Left renal pelvis (tissue), 4 donors: ENCODE data around the gene RARA. TPM values are rescaled to one million over a fixed set of nuclear protein-coding genes. Genes with fewer than 3 reads are reported as not detected.

ENCODE experiments used
- DNase-seq, 4 donors: peaks; one replicate each; pipeline ENCODE4 v3.0.0-alpha.2; 2013; ENCODE audit warnings: low read depth in 4 of 4, low spot score in 3 of 4
- polyA plus RNA-seq, 4 donors: library from polyadenylated mRNA; unstranded; fragments of 120-200 nt; gene quantifications; one replicate each; pipeline ENCODE4 v1.2.1, GENCODE V29; 2013; ENCODE audit not compliant: insufficient read length in 4 of 4

RARA gene
- polyA plus RNA-seq, 4 donors, result 35.2 to 60.5 (median 38.6) TPM

- DNase-seq, result no peak
These were observed 16.4 kb downstream of the RARA start for GRCh38 chr17:40325156-40326013.

DNA sequence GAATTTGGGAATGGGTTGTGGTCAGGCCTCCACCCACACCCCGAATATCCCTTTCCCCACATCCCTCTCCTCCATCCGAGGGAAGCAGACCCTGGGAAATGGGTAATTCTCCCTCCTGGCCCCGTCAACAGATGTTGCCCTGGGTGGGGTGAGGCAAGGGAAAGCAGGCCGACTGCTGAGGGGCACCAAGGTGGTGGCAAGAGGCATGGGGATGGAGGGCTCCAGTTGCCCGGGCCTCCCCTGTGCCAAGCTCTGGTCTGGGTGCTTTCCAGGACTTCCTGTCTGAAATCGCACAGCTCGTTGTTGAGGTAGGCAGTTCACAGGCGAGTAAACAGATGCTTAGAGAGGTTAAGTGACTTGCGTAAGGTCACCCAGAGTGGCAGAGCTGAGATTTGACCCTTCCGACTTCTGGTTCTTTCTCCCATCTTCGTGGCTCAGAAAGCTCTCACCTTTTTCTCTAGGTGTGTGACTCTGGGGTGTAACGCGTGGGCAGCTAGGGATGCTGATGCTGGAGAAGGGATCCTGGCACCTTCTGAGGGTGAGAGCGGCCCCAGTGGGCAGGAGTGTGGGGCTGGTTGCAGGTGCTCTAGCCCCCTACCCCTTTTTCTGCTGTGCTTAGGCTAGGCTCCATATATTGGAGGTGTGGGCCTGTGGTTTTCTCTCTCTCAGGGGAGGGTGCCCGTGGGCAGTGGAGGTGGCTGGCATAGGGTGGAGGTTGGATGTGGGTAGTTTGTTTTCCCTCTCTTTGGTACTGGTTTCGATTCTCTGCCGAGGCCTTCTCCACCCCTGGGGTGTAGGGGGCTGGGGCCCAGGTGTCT is 17.2 kb downstream of the RARA start:
- no peak for DNase-seq

- DNase-seq, result no peak
These were observed 17.8 kb downstream of the RARA start for GRCh38 chr17:40326832-40327199.

DNA sequence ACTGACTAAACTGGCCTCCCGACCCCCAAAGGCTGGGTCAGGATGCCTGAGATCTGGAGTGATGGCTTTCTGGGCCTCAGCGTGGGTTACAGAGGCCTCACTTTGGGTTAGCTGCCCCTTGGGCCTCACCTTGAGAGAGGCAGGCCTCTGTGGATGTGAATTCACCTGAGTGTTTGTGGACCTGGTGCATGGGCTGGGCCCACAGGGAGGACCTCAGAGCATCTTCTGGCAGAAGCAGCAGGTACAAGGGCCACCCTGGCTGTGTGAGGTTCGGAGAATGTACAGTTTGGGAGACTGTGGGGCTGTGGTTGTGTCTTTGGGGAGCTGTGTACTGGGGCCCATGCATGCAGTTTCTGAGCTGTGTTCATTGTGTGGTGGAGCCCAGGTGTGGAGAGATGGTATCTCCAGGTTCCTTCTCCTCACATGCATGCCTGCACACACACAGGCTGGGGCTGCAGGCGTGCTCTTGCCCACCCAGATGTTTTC is 18.3 kb downstream of the RARA start:
- DNase-seq, result no peak

DNA sequence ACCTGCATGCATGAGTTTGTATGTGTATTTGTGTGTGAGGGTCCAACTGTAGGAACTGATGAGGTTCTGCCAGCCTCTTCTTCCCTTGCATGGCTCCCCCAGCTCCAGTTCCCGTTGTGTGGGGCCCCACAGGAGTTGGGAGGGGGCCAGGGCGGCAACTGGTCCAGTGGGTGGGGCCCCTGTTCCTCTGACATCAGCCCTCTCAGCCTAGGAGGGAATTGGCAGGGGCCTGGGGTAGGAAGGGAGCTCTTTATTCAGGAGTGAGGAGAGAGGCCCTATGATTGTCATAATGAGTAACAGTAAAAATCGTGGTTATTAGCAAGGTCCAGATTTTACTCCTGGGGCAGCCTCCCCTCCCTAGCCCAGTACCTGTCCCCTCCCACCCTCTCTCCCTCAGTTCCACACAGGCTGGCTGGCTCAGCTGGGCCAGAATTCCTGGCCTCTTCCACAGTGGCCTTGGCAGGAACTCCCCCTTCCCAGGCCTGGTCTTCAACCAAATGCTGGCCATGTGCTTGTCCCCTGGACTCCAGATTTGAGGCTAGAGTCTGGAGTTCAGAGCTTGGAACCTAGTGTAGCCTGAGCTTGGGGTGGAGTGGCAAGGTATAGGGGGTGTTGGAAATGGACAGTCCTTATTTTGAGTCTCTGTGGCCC is 18.9 kb downstream of the RARA start:
- no peak for DNase-seq

GRCh38 chr17:40328386-40328766 is 19.4 kb downstream of the RARA start:
- no peak for DNase-seq

DNA sequence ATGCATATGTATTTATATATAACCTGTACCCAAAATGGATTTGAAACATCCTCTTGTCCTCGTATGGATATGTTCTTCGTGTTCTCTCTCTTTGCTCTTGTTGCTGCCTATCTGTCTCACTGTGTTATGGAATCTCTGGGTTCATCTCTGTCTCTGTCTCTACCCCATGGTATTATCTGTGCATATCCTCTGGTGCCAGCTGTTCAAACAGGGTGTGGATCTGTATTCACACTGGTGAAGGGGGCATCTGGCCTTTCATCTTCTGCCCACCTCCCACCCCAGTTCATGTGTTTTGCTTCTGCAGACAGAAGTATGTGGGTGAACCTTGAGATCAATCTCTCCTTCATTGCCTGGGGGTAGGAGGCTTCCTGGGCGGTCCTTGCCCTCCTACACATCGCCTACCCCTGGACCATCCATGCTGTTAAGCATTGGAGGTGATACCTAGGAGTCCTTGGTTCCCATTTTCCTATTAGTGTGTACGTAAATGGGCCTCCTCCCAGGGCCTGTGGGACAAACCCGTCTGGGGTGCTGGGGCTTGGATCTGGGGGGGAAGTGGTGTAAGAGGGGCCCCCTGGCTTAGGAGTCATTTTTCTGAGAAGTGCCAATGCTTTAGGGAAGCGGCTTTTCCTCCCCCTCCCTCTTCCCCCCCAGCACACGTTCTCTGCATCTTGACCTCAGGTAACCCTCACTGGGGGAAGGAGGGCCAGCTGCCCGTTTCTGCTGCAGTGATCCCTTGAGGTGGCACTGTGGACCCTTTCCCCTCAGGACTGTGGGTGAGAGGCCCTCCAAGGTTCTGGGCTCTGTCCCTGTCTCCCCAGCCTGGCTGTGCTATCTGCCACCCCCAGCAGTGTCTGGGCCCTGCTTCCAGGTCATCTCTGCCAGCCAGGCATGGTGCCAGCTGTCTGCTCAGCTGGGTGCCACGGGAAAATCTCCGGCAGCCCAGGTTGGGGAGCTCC is 21.1 kb downstream of the RARA start:
- DNase-seq, result no peak

DNA sequence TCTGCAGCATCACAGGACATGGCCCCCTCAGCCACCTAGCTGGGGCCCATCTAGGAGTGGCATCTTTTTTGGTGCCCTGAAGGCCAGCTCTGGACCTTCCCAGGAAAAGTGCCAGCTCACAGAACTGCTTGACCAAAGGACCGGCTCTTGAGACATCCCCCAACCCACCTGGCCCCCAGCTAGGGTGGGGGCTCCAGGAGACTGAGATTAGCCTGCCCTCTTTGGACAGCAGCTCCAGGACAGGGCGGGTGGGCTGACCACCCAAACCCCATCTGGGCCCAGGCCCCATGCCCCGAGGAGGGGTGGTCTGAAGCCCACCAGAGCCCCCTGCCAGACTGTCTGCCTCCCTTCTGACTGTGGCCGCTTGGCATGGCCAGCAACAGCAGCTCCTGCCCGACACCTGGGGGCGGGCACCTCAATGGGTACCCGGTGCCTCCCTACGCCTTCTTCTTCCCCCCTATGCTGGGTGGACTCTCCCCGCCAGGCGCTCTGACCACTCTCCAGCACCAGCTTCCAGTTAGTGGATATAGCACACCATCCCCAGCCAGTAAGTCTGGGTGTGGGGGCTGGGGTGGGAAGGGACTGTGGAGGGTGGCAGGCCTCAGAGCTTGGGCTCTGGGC is 22.0 kb downstream of the RARA start:
- no peak for DNase-seq

DNA sequence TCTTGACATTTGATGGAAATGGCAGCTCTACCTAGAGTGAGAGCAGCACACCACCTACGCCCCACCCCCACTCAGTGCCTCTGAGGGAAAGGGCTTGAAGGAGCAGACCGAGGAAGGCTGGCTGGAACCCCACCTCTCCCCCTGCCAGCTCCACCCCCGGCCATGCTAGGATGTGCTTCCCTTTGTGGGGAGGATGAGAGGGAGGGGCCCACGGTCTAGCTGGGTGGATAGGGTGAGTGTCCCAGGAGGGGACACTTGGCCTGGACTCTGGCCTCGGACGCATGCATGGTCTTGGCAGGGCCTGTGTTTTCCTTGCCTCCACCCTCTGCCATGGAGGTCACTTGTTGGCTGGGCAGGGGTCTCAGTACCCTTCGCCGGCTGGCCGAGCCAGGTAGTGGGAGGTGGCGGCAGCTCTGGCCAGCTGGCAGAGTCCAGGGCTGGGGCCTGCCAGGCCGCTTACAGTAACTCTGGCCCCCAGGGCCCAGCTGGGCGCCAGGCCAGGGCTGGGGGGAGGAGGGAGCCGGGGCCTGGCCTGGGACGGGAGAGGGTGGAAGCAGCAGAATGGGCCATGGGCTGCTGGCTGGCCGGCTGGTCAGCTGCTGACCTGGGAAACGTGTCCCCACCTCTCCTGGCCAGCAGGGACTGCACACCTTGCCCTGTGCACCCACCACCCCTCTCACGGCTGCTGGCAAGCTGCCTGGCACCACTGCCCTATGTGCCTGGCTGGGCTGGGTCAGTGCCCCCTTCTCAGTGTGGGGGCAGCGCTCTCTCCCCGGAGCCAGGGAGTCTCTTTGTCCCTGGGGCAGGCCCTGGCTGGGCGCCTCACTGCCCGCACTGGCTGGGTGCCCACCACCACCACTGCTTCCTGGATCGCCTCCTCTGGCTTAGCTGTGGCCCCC is 23.0 kb downstream of the RARA start:
- no peak for DNase-seq

DNA sequence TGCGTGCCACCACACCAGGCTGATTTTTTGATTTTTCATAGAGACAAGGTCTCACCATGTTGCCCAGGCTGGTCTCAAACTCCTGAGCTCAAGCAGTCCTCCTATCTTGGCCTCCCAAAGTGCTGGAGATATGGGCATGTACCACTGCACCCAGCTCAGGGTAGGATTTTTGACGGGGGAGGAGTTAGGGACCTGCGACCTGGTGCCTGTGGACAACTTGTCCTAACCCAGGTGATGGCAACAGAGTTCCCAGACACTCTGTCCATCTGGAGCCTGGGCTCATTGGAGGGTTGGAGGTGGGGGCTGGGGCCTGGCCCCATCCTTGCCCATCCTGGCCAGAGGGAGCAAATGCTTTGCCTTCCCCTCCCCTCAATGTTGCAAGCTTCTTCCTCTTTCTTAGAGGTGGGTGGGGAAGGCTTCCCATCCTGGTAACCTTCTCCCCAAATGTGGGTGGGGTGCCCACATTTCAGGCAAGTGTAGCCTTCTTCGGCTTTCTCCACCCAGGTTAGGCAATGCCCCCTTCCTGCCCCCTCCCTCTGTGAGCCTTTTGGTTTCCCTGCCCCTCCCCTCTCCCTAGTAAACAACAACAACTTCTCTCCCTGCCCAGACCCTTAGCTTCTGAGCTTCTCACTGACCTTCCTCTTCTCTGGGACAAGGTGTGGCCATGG is 24.9 kb downstream of the RARA start:
- DNase-seq, result no peak

- no peak for DNase-seq
These were observed 26.6 kb downstream of the RARA start for GRCh38 chr17:40335620-40336019.

GRCh38 chr17:40337351-40337750 is 28.4 kb downstream of the RARA start:
- DNase-seq, result no peak

DNA sequence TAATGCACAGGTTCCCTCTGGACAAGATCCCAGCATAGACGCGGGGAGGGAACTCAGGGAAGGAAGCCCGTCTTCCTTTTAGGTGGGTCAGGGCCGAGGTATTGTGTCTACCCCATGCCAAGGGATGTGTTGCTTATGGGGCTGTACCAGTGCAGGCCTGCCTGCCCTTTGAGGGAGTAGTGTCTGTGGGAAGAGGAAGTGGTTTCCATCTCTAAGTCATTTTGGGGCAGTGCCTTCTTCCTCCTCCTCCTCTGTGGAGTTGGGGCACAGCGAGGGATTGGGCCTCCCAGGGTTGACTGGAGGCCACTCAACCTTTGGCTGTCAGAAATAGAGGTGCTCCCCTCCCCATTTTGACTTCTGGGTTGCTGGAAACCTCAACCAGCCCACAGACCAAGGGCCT is 29.1 kb downstream of the RARA start:
- no peak for DNase-seq

- DNase-seq, result no peak
These were observed 30.1 kb downstream of the RARA start for GRCh38 chr17:40338941-40339649.

DNA sequence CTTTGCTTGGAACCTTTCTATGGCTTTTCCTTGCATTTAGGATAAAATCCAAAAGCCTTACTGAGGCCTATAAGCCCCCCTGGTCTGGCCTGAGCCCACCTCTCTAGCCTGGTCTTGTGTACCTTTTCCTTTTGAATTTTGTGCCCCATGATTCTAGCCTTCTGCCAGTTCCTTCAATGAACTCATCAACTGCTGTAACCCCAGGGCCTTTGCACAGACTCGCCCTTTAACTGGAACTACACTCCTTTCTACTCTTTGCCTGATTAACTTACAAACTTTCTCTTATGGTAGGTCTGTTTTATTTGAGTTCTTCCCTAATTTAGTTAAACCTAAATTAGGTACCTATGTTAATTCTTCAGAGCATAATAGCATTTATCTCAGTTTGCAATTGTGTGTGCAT is 31.3 kb downstream of the RARA start:
- DNase-seq, result no peak

DNA sequence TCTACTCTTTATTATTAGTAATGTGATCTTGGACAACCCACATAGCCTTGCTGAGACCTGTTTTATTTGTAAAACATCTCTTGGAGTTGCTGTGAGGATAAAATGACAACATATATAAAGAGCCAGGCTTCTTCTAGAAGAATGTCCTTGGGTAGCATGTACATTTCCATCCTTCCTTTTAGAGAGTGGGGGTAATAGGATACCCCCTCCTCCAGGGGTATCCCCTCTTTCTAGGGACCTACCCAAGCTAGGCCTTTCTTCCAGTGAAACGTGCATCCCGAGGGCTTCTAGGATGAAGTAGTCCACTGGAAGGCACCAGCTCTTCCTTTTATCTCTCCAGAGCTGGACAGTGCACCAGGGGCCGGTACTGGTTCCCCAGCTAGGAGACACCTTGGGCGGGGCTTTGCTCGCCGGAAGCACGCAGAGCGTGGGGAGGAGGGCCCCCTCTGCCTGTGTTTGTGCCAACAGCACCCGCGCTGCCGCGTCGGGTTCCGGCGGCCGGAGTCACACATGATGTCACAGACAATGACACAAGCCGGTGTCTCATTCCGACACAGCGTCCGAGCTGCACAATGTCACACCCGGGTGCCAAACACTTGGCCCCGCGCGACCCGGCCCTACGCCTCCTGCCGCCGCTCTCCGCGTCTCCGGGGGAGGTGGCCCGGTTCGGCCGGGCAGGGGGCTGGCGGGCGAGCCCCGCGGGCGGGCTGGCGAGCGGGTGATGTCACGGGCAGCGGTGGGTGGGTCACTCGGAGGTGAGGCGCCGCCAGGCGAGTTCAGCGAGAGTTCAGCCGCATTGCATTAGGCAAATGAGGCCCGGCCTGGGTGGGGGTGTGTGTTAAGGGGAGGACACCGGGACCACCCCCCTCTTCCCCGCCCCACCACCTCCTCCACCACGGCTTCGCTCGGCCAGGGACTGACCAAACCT is 32.2 kb downstream of the RARA start:
- DNase-seq, result no peak
